CD4-positive, alpha-beta T cell treated with Interleukin-12 subunit alpha and Interleukin-12 subunit beta, for 1 hour (primary cell): Measurements from ENCODE around the gene RPS6KC1.
A peak's percentile ranks its signal among the peaks of the same experiment; 100 is the strongest.
"Not testable (repeated sequence)": the region's sequence is repeated elsewhere in the genome, so short reads cannot be mapped to it uniquely, and the experiment has no call there.

Experiments used
- DNase-seq: peaks from one replicate; pipeline ENCODE4 v3.0.0-alpha.2; 2020

RPS6KC1 gene

DNA sequence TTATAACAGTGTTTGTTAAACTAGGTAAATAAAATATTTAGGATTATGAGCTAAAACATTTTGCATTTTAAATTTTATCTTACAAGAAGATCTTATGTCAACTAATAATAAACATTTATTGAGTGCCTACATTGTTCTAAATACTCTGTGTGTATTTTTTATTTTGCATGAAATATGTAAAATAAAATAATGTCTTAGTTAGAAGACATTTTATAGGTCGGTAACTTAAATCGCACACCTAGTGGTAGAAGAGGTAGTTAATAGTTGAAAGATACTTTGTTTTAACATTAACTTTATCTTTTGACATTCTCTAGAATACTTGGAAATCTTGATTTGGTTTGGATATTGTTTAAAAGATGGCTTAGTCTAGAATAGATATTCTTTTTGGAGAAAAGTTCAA is 60.5 kb downstream of the RPS6KC1 start:
- no peak for DNase-seq

DNA sequence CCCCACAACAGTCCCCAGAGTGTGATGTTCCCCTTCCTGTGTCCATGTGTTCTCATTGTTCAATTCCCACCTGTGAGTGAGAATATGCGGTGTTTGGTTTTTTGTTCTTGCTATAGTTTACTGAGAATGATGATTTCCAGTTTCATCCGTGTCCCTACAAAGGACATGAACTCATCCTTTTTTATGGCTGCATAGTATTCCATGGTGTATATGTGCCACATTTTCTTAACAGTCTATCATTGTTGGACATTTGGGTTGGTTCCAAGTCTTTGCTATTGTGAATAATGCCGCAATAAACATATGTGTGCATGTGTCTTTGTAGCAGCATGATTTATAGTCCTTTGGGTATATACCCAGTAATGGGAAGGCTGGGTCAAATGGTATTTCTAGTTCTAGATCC is 61.7 kb downstream of the RPS6KC1 start:
- not testable (repeated sequence) for DNase-seq

DNA sequence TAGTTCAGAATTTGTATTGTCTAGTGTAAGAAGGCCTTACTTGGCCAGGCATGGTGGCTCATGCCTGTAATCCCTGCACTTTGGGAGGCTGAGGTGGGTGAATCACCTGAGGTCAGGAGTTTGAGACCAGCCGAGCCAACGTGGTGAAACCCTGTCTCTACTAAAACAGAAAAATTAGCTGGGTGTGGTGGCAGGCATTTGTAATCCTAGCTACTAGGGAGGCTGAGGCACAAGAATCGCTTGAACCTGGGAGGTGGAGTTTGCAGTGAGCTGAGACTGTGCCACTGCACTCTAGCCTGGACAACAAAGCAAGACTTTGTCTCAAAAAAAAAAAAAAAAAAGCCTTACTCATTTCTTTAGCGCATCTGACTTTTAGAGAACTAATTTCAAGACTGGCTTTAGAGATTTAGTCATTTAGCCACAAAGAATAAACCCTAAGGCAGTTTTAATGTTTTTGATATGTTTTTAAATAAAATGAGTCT is 66.7 kb downstream of the RPS6KC1 start:
- not testable (repeated sequence) for DNase-seq

GRCh38 chr1:213119794-213120193 is 68.8 kb downstream of the RPS6KC1 start:
- no peak for DNase-seq

- DNase-seq: no peak
Observed at GRCh38 chr1:213120386-213120785, 69.3 kb downstream of the RPS6KC1 start.

GRCh38 chr1:213120961-213121360 is 69.9 kb downstream of the RPS6KC1 start:
- no peak for DNase-seq

DNA sequence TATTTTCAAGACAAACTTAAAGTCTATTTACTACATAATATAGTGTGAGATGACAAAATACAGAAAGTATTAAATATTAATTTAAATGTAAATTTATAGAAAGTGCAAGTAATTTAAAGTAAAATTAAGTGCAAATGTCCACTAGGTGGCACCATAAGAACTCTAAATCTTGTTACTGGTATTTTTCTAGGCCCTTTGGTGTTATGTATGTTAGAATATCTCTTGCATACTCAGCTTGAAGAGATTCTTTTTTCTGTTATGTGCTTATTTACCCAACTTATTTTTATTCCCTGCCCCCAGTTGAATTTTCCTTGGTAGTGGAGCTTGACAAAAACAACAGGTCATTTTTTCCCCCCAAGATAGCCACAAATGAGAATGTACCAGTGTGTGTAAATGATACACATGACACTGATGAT is 71.5 kb downstream of the RPS6KC1 start:
- DNase-seq: peak; percentile 37

DNA sequence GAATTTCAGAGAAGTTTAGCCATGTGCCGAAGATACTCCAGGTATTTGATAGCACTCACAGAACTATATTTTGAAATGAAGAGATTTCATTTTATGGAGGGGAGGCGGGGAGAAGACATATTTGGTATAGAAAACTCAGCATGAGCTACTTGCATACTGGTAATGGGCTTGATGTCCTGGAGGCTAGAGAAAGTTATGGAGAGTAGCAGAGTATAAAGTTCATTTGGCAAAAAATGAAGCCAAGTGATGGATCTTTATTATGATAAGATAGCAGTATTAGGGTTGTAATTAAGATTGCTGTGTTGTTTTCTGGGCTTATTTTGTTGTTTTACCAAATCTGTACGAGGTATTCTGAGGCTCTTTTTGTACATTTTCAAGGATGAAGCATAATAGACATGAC is 72.0 kb downstream of the RPS6KC1 start:
- DNase-seq: no peak

GRCh38 chr1:213123536-213123935 is 72.5 kb downstream of the RPS6KC1 start:
- no peak for DNase-seq

- DNase-seq: no peak
Observed at GRCh38 chr1:213124590-213124989, 73.5 kb downstream of the RPS6KC1 start.

GRCh38 chr1:213125643-213126042 is 74.6 kb downstream of the RPS6KC1 start:
- no peak for DNase-seq

GRCh38 chr1:213127074-213127473 is 76.0 kb downstream of the RPS6KC1 start:
- no peak for DNase-seq

GRCh38 chr1:213131851-213132655 is 81.0 kb downstream of the RPS6KC1 start:
- no peak for DNase-seq

DNA sequence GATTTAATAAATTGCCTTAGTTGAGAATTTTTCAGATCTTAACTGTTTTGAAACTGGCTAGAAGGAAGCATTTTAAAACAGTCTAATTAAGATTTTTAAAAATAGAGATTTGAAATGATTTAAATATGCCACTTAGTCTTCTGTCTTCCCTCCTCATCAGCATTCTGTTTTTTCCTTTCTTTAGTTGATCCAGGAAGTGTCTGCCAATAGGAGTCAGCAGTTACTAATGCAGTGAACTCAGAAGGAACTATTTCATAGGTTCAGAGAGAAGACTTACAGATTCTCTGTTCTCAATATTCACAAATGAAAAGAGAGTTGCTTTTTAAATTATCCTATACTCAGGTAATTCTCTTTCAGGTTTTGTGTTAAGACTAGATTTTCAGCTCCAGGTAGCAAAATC is 84.5 kb downstream of the RPS6KC1 start:
- no peak for DNase-seq

GRCh38 chr1:213136190-213136917 is 85.3 kb downstream of the RPS6KC1 start:
- no peak for DNase-seq

GRCh38 chr1:213138391-213138790 is 87.3 kb downstream of the RPS6KC1 start:
- DNase-seq: no peak

DNA sequence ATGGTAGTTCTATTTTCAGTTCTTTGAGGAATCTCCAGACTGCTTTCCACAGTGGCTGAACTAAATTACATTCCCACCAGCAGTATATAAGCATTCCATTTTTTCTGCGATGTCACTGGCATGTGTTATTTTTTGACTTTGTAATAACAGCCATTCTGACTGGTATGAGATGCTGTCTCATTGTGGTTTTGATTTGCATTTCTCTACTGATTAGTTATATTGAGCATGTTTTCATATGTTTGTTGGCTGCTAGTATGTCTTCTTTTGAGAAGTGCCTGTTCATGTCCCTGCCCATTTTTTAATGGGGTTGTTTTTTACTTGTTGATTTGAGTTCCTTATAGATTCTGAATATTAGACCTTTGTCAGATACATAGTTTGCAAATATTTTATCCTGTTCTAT is 87.9 kb downstream of the RPS6KC1 start:
- no peak for DNase-seq

DNA sequence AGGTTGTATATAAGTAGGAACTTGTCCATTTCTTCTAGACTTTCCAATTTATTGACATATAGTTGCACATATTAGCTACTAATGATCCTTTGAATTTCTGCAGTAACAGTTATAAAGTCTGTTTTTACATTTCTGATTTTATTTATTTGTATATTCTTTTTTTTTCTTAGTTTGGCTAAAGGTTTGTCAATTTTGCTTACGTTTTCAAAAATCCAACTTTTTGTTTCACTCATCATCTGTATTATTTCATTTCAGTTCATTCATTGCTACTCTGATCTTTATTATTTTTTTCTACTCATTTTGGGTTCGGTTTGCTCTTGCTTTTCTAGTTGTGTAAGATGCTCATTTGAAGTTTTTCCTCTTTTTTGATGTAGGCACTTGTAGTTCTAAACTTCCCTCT is 97.9 kb downstream of the RPS6KC1 start:
- DNase-seq: no peak

- not testable (repeated sequence) for DNase-seq
Observed at GRCh38 chr1:213150090-213150489, 99.0 kb downstream of the RPS6KC1 start.

- DNase-seq: no peak
Observed at GRCh38 chr1:213154056-213154685, 103.1 kb downstream of the RPS6KC1 start.

DNA sequence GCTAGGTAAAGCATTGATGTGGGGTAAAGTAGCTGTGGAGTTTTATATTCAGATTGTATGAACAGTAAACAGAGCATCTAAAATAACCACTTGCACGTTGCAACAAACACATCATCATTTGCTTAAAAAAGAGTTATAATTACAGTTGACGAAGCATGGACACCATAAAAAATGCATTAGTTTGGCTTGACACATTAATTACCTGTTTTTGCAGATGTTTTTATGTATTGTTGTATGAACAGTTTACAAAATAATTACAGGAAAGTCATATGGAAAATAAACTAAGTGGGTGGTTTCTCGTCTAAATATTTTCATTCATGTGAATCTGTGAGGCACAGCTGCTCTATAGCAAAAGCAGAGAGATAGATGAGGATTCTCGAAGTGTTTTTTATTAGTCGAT is 108.3 kb downstream of the RPS6KC1 start:
- DNase-seq: no peak

- not testable (repeated sequence) for DNase-seq
Observed at GRCh38 chr1:213160442-213160841, 109.4 kb downstream of the RPS6KC1 start.

- DNase-seq: no peak
Observed at GRCh38 chr1:213162338-213162737, 111.3 kb downstream of the RPS6KC1 start.

- DNase-seq: no peak
Observed at GRCh38 chr1:213162862-213163261, 111.8 kb downstream of the RPS6KC1 start.
